Osteoblast (primary cell): ENCODE results near the gene ASIC4. TPM values are rescaled to one million over a fixed set of nuclear protein-coding genes. Genes with fewer than 3 reads are reported as not detected.

Source experiments
- DNase-seq: peaks from one replicate; pipeline ENCODE4 v3.0.0; 2011; ENCODE audit warnings: low spot score, mixed read lengths; ENCODE audit not compliant: insufficient read length; ENCODE audit errors: missing footprints
- H2AFZ ChIP-seq: 2 replicates; pipeline ENCODE4 v1.6.0; 2011; ENCODE audit warnings: mild to moderate bottlenecking, low read length
- H3K27ac ChIP-seq: 2 replicates; pipeline ENCODE4 v1.5.1; 2011; ENCODE audit warnings: mild to moderate bottlenecking, low read depth, low read length, moderate library complexity
- H3K27me3 ChIP-seq: 2 replicates; pipeline ENCODE4 v1.6.0; 2012; ENCODE audit warnings: mild to moderate bottlenecking, control low read depth, inconsistent platforms, low read length, moderate library complexity; ENCODE audit not compliant: insufficient read depth
- H3K36me3 ChIP-seq: 2 replicates; pipeline ENCODE4 v1.5.1; 2011; ENCODE audit warnings: mild to moderate bottlenecking, low read length, control low read depth, moderate library complexity; ENCODE audit not compliant: insufficient read depth
- H3K4me1 ChIP-seq: 2 replicates; pipeline ENCODE4 v1.5.1; 2011; ENCODE audit warnings: mild to moderate bottlenecking, low read length, control low read depth, moderate library complexity; ENCODE audit not compliant: insufficient read depth
- H3K4me2 ChIP-seq: 2 replicates; pipeline ENCODE4 v1.6.0; 2011; ENCODE audit warnings: mild to moderate bottlenecking, low read length; ENCODE audit not compliant: insufficient read depth
- H3K4me3 ChIP-seq: fragments of 200-600 bp; sonication (generic); 3 replicates; pipeline ENCODE4 v1.5.1; 2012; ENCODE audit warnings: mild to moderate bottlenecking, low read length, inconsistent platforms; ENCODE audit not compliant: insufficient read depth
- H3K79me2 ChIP-seq: 2 replicates; pipeline ENCODE4 v1.6.0; 2012; ENCODE audit warnings: mild to moderate bottlenecking, low read length, control low read depth, inconsistent platforms; ENCODE audit not compliant: insufficient read depth
- H3K9me3 ChIP-seq: 2 replicates; pipeline ENCODE4 v1.5.1; 2011; ENCODE audit warnings: low read depth, low read length, control low read depth
- H4K20me1 ChIP-seq: 2 replicates; pipeline ENCODE4 v1.6.0; 2012; ENCODE audit warnings: mild to moderate bottlenecking, low read length, control low read depth; ENCODE audit not compliant: insufficient read depth
- CTCF ChIP-seq: IDR thresholded peaks from 2 replicates; pipeline ENCODE4 v1.5.1; 2011; ENCODE audit warnings: mild to moderate bottlenecking, low read depth, low read length, moderate library complexity; ENCODE audit errors: extremely low read depth
- total RNA-seq: library from RNA; depleted of rRNA; stranded (reverse); fragments of >200 nt; gene quantifications from 2 replicates; pipeline ENCODE4 v1.2.3, GENCODE V29; 2012

ASIC4 gene
- total RNA-seq, 1 donor = not detected

- Histone ChIP-seq H3K79me2 (no peaks in the 10 kb centered on the region), H4K20me1 (peaks cover 7% of the 10 kb centered on the region), H3K27me3 (no peaks in the 10 kb centered on the region), H3K4me2 (no peak overlapping the region), H3K36me3 (peaks cover 51% of the 10 kb centered on the region), H3K9me3 (no peaks in the 10 kb centered on the region), H3K4me1 (no peaks in the 10 kb centered on the region), H3K4me3 (no peak overlapping the region), H2AFZ (no peak overlapping the region), H3K27ac (no peak overlapping the region)
- no peak for TF ChIP-seq CTCF
- no peak for DNase-seq
Observed at GRCh38 chr2:219486380-219486959, 27.8 kb upstream of the ASIC4 start.

- TF ChIP-seq CTCF = no peak
- Histone ChIP-seq H3K79me2 (no peaks in the 10 kb centered on the region), H3K4me2 (no peak overlapping the region), H3K4me1 (no peaks in the 10 kb centered on the region), H3K36me3 (peaks cover 44% of the 10 kb centered on the region), H4K20me1 (peaks cover 9% of the 10 kb centered on the region), H3K9me3 (no peaks in the 10 kb centered on the region), H3K4me3 (no peak overlapping the region), H3K27me3 (no peaks in the 10 kb centered on the region), H2AFZ (no peak overlapping the region), H3K27ac (no peak overlapping the region)
- no peak for DNase-seq
Observed at GRCh38 chr2:219488149-219488843, 26.0 kb upstream of the ASIC4 start.

- no peak overlapping the region for H3K27ac ChIP-seq
- H3K79me2 ChIP-seq = no peaks in the 10 kb centered on the region
- H3K36me3 ChIP-seq = peaks cover 44% of the 10 kb centered on the region
- no peak for TF ChIP-seq CTCF
- H2AFZ ChIP-seq = no peak overlapping the region
- no peaks in the 10 kb centered on the region for H3K9me3 ChIP-seq
- H3K4me2 ChIP-seq = no peak overlapping the region
- H3K4me3 ChIP-seq = no peak overlapping the region
- peaks cover 10% of the 10 kb centered on the region for H4K20me1 ChIP-seq
- no peaks in the 10 kb centered on the region for H3K4me1 ChIP-seq
- DNase-seq = no peak
- H3K27me3 ChIP-seq = no peaks in the 10 kb centered on the region
Observed at GRCh38 chr2:219488844-219489194, 25.5 kb upstream of the ASIC4 start.

GRCh38 chr2:219489315-219489714, 25.0 kb upstream of the ASIC4 start:
- Histone ChIP-seq H3K4me2 (no peak overlapping the region), H3K4me1 (no peaks in the 10 kb centered on the region), H3K4me3 (no peak overlapping the region), H3K27ac (no peak overlapping the region), H4K20me1 (peaks cover 6% of the 10 kb centered on the region), H3K36me3 (peaks cover 44% of the 10 kb centered on the region), H3K27me3 (no peaks in the 10 kb centered on the region), H2AFZ (no peak overlapping the region), H3K79me2 (no peaks in the 10 kb centered on the region), H3K9me3 (no peaks in the 10 kb centered on the region)
- no peak for TF ChIP-seq CTCF
- DNase-seq = no peak
